NK-92 (cell line): ENCODE data around the gene MERTK.
"Not testable (repeated sequence)": the region's sequence is repeated elsewhere in the genome, so short reads cannot be mapped to it uniquely, and the experiment has no call there.

ENCODE experiments used
- DNase-seq: peaks from one replicate; lab custom pipeline; 2025; ENCODE audit not compliant: unreplicated experiment; lab: John Stamatoyannopoulos, UW

Gene MERTK

DNA sequence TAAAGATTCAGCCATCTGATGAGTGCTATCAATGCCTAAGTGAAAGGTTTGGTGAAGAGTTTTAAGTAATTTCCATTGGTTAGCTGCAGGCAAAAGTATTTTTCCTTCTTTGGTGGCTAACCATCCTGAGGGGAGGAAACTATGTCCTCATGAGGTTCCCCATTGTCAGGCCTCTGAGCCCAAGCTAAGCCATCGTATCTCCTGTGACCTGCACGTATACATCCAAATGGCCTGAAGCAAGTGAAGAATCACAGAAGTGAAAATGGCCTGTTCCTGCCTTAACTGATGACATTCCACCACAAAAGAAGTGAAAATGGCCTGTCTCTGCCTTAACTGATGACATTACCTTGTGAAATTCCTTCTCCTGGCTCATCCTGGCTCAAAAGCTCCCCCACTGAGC, 141.7 kb downstream of the MERTK start:
- DNase-seq = not testable (repeated sequence)

DNA sequence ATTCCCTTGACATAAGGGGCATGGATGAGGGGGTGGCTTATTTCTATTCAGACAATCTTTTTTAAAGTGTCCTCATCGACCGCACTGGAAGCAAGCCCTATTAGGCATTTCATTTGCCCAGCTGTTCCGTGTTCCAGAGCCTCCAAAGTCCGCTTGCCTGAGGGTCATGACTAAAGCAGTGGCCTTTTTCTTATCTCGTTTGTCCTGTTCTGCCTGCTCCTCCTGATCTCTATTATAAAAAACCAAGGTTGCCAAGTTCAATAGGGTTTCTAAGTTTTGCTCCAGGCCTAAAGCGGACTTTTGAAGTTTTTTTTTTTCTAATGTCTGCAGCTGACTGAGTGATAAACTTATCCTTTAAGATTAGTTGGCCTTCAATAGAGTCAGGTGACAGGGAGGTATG, 143.1 kb downstream of the MERTK start:
- not testable (repeated sequence) for DNase-seq

DNA sequence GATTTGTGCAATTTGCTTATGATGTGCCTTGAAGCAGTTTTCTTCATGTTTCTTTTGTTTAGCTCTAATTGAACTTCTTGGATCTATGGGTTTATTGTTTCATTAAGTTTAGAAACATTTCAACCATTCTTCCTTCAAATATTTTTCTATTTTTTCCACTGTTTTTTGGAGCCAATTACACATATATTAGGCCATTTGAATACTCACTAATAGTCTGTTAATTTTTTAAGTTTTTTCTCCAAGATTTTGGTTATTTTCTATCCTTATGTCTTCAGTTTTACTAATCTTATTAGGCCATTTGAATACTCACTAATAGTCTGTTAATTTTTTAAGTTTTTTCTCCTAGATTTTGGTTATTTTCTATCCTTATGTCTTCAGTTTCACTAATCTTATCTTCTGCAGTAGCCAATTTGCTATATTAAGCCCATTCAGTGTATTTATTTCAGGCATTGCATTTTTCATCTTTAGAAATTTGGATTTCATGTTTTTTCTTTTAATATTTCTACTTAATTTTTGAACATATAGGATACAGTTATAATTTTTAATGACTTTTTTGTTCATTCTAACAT, 147.1 kb downstream of the MERTK start:
- no peak for DNase-seq

DNA sequence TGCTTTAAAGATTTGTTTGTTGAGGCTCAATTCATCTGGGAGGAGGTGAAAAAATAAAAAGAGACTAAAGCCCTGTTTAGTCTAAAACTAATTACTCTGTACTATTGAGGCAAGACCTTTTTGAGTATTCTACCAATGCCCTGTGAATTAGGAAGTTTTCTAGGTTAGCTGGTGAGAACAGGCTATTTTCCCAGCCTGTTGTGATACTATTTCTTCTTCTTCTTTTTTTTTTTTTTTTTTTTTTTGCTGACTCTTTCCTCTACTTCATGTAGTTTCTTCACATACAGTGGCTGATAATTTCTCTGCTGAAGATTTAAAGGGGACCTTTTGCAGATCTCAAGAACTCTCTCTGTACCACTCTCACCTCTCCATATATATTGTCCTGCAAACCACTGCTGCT, 147.8 kb downstream of the MERTK start:
- no peak for DNase-seq

DNA sequence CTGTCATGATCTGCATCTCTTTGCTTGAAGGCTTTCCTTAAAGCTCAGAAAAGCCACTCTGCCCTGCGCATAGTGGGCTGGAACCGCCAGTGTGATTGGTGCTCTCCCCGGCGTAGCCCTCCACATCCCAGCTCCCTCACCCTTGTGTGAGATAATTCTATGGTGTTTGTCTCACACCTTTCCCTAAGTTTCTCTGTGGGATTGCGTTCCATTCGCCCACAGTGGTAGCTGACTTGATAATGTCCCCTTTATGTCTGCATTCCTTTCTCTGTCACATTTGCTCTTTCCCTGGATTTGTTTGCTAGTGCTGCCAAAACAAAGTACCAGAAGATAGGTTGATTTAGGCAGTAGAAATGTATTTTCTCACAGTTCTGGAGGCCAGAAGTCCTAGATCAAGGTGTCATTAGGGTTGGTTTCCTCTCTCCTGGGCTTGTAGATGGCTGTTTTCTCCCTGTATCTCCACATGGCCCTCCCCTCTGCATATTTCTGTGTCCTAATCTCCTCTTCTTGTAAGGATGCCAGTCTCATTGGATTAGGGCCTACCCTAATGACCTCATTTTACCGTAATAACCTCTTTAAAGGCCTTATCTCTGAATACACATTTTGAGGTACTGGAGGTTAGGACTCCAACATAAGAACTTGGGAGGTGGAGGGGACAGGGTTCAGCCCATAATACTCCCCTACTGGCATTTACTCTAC, 149.3 kb downstream of the MERTK start:
- DNase-seq = no peak

DNA sequence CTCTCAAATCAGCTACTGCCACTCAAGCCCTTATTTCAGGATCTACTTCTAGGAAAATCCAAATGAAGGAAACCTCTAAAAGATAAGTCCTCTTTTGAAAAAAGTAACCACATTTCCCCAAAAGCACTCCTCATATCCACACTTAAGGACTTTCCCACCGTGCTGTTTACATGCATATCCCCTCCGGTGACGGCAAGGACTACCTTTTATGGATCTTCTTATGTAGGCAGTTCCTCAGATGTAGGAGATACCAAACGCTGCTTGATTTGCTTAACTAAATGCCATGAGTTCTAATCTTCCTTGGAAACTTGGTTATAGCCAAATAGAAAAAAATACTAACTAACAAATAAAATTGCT, 149.8 kb downstream of the MERTK start:
- DNase-seq = no peak

DNA sequence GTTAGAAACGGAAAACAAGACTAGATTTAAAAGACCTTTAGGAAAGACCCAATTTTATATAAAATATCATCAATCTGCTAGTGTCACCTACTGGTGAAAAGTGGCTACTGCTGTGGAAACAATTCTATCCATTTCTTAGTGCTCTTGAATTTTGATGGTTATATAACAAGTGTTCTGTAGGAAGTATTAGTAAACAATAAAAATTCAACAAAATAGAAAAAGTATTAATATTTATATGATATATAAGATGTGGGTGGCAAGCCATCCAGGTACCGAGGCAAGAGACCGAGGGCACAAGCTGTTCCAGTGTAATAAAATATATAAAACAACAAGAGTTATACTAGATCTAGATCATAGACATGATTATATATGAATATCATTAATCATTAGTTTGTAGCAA, 150.5 kb downstream of the MERTK start:
- no peak for DNase-seq

DNA sequence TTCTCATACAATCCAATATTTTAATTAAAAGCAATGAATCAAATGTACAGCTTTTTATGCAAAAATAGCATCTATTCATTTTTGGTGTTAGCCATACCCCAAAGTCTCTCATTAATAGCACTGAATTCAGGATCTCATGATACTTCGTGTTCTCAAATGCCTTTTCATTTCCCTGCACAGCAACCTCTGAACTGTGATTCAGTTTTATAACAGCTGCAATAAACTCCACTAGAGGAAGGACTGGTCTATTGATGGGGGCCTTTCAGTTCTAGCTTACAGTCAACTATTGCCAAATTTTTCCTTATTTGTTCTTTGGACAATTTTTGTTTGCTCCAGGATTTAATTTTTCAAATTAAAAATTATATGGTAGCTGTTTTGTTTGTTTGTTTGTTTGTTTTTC, 151.9 kb downstream of the MERTK start:
- DNase-seq = no peak

DNA sequence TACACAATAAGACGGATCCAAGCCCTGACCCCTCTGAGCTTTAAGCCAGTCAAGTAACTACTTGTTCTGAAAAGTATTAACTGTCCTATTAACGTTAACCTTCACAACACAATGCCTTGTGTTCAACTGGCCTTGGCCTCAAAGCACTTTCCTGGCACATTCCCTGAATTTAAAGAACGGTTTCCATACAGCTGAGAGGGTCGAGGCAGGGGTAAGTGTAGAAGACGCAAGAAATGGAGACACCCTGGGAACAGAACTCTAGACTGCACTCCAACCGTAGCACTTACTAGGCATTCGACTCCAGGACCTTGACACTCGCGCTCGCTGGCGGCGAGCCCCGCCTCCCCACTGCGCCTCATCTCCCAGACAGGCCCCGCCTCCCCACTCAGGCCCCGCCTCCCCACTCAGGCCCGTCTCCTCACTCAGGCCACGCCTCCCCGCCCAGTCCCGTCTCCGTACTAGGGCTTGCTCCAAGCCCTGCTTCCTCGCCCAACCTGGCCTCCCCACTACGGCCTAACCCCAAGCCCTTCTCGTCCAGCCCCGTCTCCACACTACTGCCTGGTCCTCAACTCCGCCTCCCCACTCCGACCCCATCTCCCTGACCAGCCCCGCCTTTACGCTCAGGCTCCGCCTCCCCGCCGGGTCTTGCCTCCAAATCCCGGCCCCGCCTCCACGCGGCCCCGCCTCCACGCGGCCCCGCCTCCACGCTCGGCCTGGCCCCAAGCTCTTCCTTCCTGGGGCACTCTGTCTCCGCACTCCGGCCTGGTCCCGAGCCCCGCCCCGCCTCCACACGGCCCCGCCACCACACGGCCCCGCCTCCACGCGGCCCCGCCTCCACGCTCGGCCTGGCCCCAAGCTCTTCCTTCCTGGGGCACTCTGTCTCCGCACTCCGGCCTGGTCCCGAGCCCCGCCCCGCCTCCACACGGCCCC, 155.8 kb downstream of the MERTK start:
- peak; percentile 77 for DNase-seq

DNA sequence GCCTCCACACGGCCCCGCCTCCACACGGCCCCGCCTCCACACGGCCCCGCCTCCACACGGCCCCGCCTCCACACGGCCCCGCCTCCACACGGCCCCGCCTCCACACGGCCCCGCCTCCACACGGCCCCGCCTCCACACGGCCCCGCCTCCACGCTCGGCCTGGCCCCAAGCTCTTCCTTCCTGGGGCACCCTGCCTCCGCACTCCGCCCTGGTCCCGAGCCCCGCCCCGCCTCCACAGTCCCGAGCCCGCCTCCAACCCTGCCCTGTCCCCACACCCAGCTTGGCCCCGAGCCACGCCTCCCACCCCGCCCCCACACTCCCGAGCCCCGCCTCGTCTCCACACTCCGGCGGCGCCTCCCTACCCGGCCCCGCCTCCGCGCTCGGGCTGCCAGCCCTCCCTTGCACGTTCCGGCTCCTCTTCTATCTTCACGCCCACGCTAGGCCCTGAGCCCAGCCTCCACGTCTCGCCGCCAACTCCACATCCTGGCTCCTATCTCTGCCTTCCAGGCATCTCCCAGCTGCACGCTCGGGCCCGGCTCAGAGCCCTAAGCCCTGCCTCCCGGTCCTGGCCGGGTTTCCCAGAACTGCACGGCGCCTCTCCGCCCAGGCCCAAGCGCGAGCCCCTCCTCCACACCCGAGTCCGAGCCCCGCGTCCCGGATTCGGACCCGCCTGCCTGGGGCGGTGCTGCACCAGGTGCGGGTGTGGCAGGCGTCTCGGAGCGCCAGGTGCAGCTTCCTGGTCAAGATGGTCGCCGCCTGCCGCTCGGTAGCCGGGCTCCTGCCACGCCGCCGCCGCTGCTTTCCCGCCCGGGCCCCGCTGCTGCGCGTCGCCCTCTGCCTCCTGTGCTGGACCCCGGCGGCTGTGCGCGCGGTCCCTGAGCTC, 156.7 kb downstream of the MERTK start, which contains the start of gene TMEM87B:
TSS of gene TMEM87B (plus strand) at position 423 of the 883 bp plus-strand sequence. CDS start at position 746, 323 bp downstream.
- peak; percentile 88 for DNase-seq

DNA sequence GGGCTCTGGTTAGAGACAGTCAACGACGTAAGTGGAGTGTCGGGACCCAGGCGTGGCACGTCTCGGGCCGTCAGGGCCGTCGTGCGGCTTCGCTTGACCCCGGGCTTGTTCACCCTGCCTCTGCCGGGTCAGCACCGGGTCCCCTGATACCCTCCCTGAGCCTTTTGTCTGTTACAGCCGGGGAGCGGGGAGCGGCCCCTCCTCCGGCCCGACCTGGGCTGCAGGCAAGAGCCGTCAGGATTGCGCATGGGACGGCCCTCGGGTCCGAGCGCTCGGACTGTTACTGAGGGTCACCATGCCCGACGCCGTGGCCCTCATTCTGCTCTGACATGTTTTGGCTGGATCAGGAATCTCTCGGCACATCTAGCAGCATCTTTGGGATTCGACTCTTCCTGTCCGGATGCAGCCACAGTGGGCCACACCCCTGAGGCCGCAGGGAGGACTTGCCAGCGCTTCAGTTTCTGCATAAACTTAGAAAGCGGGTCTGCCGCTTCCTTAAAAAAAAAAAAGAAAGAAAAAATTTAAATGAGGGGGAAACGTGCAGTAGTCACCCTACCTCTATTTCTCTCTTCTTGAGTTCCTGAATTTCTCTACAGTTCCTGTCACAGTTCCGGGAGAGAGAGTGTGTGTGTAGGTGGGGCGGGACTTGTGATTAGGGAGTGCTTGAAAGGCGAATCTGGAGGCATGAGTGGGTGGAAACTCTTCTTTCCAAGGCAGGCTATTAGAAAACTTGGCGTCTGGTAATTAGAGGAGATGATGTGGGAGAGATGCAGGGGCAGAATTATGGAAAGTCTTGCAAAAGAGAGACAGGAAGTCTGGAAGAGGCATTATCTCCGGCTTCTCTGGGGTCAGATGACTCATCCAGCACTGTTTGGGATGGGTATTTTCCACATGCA, 157.6 kb downstream of the MERTK start:
- no peak for DNase-seq

DNA sequence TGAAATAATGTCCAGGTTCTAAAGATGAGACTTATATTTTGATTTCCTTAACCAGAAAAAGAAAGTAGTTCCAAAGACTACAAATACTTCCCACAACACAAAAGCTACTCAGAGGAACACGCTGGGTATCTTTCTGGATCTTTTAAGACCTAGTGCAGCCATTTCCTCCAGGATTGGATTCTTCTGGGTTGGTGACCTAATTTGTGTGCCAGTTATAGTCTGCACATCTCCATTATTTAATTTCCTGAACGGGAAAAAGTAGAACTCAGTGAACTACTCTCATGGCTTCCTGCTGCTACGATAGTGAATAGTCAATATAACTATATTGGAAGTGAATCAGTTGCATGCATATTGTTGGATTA, 158.2 kb downstream of the MERTK start:
- no peak for DNase-seq

DNA sequence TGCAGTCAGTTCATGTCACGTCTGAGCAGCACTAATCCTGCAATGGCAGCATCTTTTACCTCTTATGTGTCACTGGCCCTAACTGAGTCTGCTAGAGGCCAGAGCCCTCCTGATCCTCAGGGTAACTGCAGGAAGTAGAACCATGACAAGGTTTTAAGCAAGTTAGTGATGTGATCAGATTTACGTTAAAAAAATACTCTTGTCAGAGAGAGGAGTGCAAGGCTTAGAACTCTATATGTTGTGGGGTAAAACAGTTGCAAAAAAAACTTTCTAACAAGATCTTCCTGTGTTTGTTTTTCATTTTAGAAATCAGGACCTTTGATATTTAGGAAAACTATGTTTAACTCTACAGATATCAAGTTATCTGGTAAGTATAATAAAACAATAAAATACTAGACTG, 161.3 kb downstream of the MERTK start:
- no peak for DNase-seq

DNA sequence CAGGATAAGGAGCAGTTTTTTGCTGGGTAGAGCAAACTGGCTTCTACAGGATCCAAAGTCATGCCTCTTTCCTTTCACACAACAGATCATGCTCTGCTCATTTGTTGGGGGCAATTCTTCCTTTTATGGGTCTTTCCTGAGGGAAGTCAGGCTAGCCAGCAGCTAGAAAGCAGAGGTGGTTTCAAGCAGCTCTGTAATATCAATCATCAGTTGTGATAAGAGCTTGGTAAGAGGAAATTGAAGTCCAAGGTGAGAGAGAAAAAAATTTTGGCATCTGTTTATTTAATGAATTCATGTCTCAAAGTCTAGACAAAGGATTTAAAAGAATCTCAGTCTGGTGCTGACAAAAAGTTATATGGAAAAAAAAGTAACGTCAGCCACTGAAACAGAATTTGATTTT, 162.9 kb downstream of the MERTK start:
- DNase-seq = no peak

DNA sequence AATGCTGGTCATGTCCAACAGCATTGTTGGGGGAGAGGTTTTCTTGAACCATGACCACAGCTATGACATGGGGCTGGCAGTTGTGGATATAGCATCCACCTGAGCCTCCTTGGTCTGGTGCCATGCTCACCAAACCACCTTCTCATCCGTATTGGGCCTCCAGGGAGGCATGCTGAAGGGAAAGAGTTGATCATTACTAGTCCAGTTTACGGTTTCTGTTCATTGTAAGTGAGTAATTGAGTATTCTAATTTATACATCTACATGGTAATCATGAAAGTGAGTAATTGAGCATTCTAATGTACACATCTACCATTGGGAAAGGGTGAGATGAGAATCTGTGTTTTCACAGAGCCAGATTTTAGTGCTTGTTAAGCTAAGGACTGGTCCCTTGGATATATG, 163.4 kb downstream of the MERTK start:
- DNase-seq = no peak

DNA sequence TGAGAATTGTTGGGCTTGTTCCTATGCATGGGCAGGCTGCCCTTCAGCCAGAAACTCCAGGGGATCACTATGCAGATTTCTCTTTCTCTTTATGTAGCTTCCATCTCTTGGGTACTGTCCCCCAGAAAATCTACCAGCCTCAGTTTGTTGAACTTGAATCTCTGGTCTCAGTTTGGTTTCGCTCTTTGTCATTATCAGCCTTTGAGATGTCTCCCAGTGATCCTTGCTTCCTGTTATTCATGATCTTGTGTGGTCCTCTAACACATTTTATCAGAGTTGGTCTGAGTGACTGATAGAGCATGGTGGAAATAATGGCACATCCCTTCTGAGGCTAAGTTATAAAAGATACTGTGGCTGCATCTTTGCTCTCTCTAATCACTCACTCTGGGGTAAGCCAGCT, 164.5 kb downstream of the MERTK start:
- no peak for DNase-seq

DNA sequence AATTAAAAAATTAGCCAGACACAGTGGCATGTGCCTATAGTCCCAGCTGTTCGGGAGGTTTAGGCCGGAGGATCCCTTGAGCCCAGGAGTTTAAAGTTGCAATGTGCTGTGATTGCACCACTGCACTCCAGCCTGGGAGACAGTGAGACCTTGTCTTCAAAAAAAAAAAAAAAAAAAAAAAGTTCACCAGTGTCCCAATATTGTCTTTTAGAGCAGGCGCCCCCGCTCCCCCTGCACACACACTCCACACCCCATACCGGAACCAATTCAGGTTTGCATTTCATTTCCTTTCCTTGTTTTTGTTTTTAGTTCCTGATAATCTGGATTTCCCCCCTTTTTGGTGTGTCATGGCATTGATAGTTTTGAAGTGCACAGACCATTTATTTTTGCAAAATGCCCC, 167.1 kb downstream of the MERTK start:
- no peak for DNase-seq

DNA sequence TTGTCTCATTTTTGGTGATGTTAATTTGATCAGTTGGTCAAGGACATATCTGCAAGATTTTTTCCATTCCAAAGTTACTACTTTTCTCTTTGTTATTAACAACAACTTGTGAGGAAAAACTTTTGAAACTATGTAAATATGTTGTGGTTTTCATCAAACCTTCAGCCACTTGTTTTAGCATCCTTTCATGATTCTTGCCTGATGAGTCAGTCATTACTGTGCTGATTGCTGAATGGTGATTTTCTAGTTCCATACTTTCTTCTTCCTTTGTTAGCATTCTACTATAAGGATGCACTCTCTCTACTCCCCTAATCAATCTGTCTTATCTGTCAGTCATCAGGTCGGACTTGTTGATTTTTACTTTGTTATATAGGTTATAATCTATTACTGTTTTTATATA, 167.6 kb downstream of the MERTK start:
- DNase-seq = no peak

DNA sequence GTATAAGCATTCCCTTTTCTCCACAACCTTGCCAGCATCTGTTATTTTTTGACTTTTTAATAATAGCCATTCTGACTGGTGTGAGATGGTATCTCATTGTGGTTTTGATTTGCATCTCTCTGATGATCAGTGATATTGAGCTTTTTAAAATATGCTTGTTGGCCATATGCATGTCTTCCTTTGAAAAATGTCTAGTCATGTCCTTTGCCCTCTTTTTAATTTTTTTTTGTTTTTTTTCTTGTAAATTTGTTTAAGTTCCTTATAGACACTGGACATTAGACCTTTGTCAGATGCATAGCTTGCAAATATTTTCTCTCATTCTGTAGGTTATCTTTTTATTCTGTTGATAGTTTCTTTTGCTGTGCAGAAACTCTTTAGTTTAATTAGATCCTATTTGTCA, 171.4 kb downstream of the MERTK start:
- DNase-seq = not testable (repeated sequence)

DNA sequence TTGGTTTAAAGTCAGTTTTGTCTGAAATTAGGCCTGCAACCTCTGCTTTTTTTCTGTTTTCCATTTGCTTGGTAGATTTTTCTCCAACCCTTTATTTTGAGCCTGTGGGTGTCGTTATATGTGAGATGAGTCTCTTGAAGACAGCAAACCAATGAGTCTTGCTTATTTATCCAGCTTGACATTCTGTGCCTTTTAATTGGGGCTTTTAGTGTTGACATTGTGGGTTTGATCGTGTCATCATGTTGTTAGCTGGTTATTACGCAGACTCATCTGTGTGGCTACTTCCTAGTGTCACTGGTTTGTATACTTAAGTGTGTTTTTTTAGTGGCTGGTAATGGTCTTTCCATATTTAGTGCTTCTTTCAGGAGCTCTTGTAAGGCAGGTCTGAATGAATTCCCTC, 175.5 kb downstream of the MERTK start:
- no peak for DNase-seq
